GM12878 (cell line): Measurements from ENCODE around the gene GNB5. TPM values are rescaled to one million over a fixed set of nuclear protein-coding genes. Genes with fewer than 3 reads are reported as not detected.

Experiments
- ATAC-seq: fragments of 200-7000 bp; cut with Tn5 transposase; 3 replicates; pipeline ENCODE4 v1.9.1; 2020; ENCODE audit warnings: mild to moderate bottlenecking, moderate library complexity
- BruUV-seq: library from RNA; stranded (reverse); fragments of 400-500 nt; replicated peaks from 2 replicates; lab custom pipeline; 2021; lab: Mats Ljungman, UMichigan
- CTCF ChIA-PET: fragments of 300-600 bp; sonication (Branson Sonifier 250); formaldehyde crosslinking; extraction: SDS; loops from one replicate; lab custom pipeline; 2021; ENCODE audit warnings: inconsistent platforms; lab: Yijun Ruan, JAX
- POLR2A ChIA-PET: fragments of 350-600 bp; formaldehyde crosslinking; extraction: SDS; loops from one replicate; lab custom pipeline; 2021; ENCODE audit warnings: inconsistent platforms; lab: Charles Lee
- RAD21 ChIA-PET: fragments of 300-600 bp; sonication (Branson Sonifier 250); formaldehyde crosslinking; loops from one replicate; lab custom pipeline; 2023; ENCODE audit warnings: antibody characterized with exemption; ENCODE audit not compliant: unreplicated experiment; lab: Charles Lee
- SMC1A ChIA-PET: fragments of 300-600 bp; sonication (Branson Sonifier 250); formaldehyde crosslinking; loops from one replicate; lab custom pipeline; 2023; ENCODE audit not compliant: unreplicated experiment, uncharacterized antibody; lab: Charles Lee
- DNase-seq: peaks from one replicate; pipeline ENCODE4 v3.0.0-alpha.2; 2011; ENCODE audit warnings: low read depth, low spot score
- FAIRE-seq: peaks from 3 replicates; lab custom pipeline; 2011; peaks lifted over from hg19 to GRCh38; lab: Jason Lieb, UNC
- H2AFZ ChIP-seq: 2 replicates; pipeline ENCODE4 v1.6.0; 2011; ENCODE audit warnings: low read depth, low read length, control low read depth; ENCODE audit not compliant: control insufficient read depth
- H3K27ac ChIP-seq: 2 replicates; pipeline ENCODE4 v1.5.1; 2011; ENCODE audit warnings: control low read depth; ENCODE audit not compliant: control insufficient read depth, insufficient read depth
- H3K27me3 ChIP-seq, 2 experiments: replicated peaks in 1 of 2; 2 replicates each; pipeline versions ENCODE4 v1.6.0 to v1.6.1; 2011; ENCODE audit warnings: low read length in 1 of 2; ENCODE audit not compliant: control insufficient read depth in 2 of 2, insufficient read depth in 2 of 2
- H3K36me3 ChIP-seq, 2 experiments: 2 replicates each; pipeline ENCODE4 v1.5.1; 2011; ENCODE audit warnings: low read length in 1 of 2; ENCODE audit not compliant: control insufficient read depth in 2 of 2, insufficient read depth in 2 of 2
- H3K4me1 ChIP-seq: 2 replicates; pipeline ENCODE4 v1.6.1; 2011; ENCODE audit warnings: mild to moderate bottlenecking, low read length, moderate library complexity, mixed read lengths; ENCODE audit not compliant: control insufficient read depth, insufficient read depth
- H3K4me2 ChIP-seq: 2 replicates; pipeline ENCODE4 v1.6.0; 2011; ENCODE audit warnings: control low read depth; ENCODE audit not compliant: control insufficient read depth, insufficient read depth
- H3K4me3 ChIP-seq: fragments of 200-600 bp; sonication (generic); 2 replicates; pipeline ENCODE4 v1.5.1; 2016
- H3K79me2 ChIP-seq: 2 replicates; pipeline ENCODE4 v1.6.0; 2011; ENCODE audit warnings: low read length; ENCODE audit not compliant: control insufficient read depth, insufficient read depth
- H3K9ac ChIP-seq: 2 replicates; pipeline ENCODE4 v1.8.0; 2011; ENCODE audit warnings: low read length, control low read depth, mixed read lengths; ENCODE audit not compliant: control insufficient read depth, insufficient read depth
- H3K9me3 ChIP-seq: replicated peaks from 3 replicates; pipeline ENCODE4 v1.5.1; 2011; ENCODE audit warnings: mild to moderate bottlenecking, low read length; ENCODE audit not compliant: control insufficient read depth, insufficient read depth
- H4K20me1 ChIP-seq: 2 replicates; pipeline ENCODE4 v1.6.0; 2011; ENCODE audit not compliant: control insufficient read depth, insufficient read depth
- ASH2L ChIP-seq: fragments of 300-600, 200-600 bp; sonication (generic); IDR thresholded peaks from 2 replicates; pipeline ENCODE4 v1.6.1; 2017; ENCODE audit warnings: low read depth, mild to moderate bottlenecking, borderline replicate concordance
- GABPA ChIP-seq: IDR thresholded peaks from 2 replicates; pipeline ENCODE4 v1.6.1; 2014; ENCODE audit warnings: antibody characterized with exemption, low read depth, mild to moderate bottlenecking, inconsistent platforms
- HSF1 ChIP-seq: fragments of 150-350 bp; IDR thresholded peaks from 2 replicates; pipeline ENCODE4 v1.6.1; 2014; ENCODE audit warnings: mild to moderate bottlenecking, low read depth, low read length
- KLF5 ChIP-seq: fragments of 450-650 bp; IDR thresholded peaks from 2 replicates; pipeline ENCODE4 v1.6.1; 2014; ENCODE audit warnings: mild to moderate bottlenecking; ENCODE audit not compliant: partially characterized antibody
- MTA3 ChIP-seq: IDR thresholded peaks from 2 replicates; pipeline ENCODE4 v1.6.1; 2012; ENCODE audit warnings: low read length, inconsistent platforms, borderline replicate concordance
- NKRF ChIP-seq: fragments of 450-650 bp; conservative IDR thresholded peaks from 2 replicates; pipeline ENCODE4 v1.6.1; 2017; ENCODE audit warnings: mild to moderate bottlenecking, moderate library complexity
- NR2C2 ChIP-seq: IDR thresholded peaks from 2 replicates; pipeline ENCODE4 v1.6.1; 2011; ENCODE audit warnings: borderline replicate concordance, low read depth; ENCODE audit not compliant: control insufficient read depth, insufficient read length
- POLR2A ChIP-seq: IDR thresholded peaks from 2 replicates; pipeline ENCODE4 v1.6.1; 2011; ENCODE audit warnings: low read depth, mild to moderate bottlenecking, low read length
- RAD21 ChIP-seq: IDR thresholded peaks from 2 replicates; pipeline ENCODE4 v1.6.1; 2011; ENCODE audit warnings: mild to moderate bottlenecking, low read depth, low read length, moderate library complexity; ENCODE audit not compliant: insufficient read depth
- RUNX3 ChIP-seq: IDR thresholded peaks from 2 replicates; pipeline ENCODE4 v1.6.1; 2012; ENCODE audit warnings: low read length, inconsistent platforms
- SPI1 ChIP-seq: IDR thresholded peaks from 2 replicates; pipeline ENCODE4 v1.6.1; 2011; ENCODE audit warnings: low read depth, mild to moderate bottlenecking, low read length, moderate library complexity, borderline replicate concordance; ENCODE audit not compliant: insufficient read depth
- TCF7 ChIP-seq: IDR thresholded peaks from 2 replicates; pipeline ENCODE4 v1.6.1; 2014; ENCODE audit warnings: antibody characterized with exemption, borderline replicate concordance
- ZNF24 ChIP-seq: fragments of 450-650 bp; IDR thresholded peaks from 2 replicates; pipeline ENCODE4 v1.6.1; 2017; ENCODE audit warnings: antibody characterized with exemption, mild to moderate bottlenecking
- ZNF687 ChIP-seq: fragments of 450-650 bp; IDR thresholded peaks from 2 replicates; pipeline ENCODE4 v1.6.1; 2017; ENCODE audit warnings: mild to moderate bottlenecking, moderate library complexity
- WGBS: methylation state at CpG from one replicate; pipeline ENCODE4 v1.1.6; 2016; ENCODE audit warnings: low lambda C conversion rate; ENCODE audit not compliant: insufficient replicate concordance, insufficient coverage; ENCODE audit errors: missing lambda C conversion rate; 5-methylcytosine and 5-hydroxymethylcytosine counted together
- in situ Hi-C: fragments of 300-500 bp; cut with MboI; formaldehyde crosslinking; loops from 9 replicates; pipeline ENCODE4 v1.14.3; 2018; ENCODE audit warnings: mixed read lengths
- intact Hi-C: fragments of 100-400 bp; cut with micrococcal nuclease; formaldehyde crosslinking; loops from one replicate; pipeline ENCODE4 v1.14.2; 2022; ENCODE audit not compliant: unreplicated experiment
- polyA plus RNA-seq, 11 experiments: library from polyadenylated mRNA; depleted of rRNA in 4 of 11; unstranded in 6 of 11; stranded (reverse) in 5 of 11; fragments of >200 nt; fragmentation: Nextera tagmentation in 4 of 11; fragmentation: Illumina TruSeq in 1 of 11; extraction: Ambion mirVana in 4 of 11; extraction: Trizol in 1 of 11; gene quantifications; 1 replicate in 1 of 11; 2 replicates in 10 of 11; pipeline versions ENCODE4 v1.2.1 to v1.2.3, GENCODE V29; 2011 to 2016; ENCODE audit warnings: inconsistent platforms in 2 of 11, missing spikeins in 2 of 11, low read depth in 1 of 11
- total RNA-seq, 4 experiments: library from RNA; depleted of rRNA in 3 of 4; stranded (reverse); fragments of >200 nt in 3 of 4; fragmentation: Illumina TruSeq in 1 of 4; extraction: Trizol in 1 of 4; gene quantifications; 2 replicates each; pipeline versions ENCODE4 v1.2.1 to v1.2.3, GENCODE V29; 2013 to 2021

The GNB5 gene
- total and polyA plus RNA-seq, 10 of the 15 experiments (the other 5 are each of a cell fraction or from before 2014, with no cell fraction given): 2.4 to 25.9 (median 15.2) TPM

GRCh38 chr15:52234596-52235541, 43.7 kb upstream of the GNB5 start:
- in situ Hi-C loops: no loop called here
- H3K27ac ChIP-seq: peak overlapping the region; percentile 79
- POLR2A ChIA-PET: no interaction called here
- no peaks in the 10 kb centered on the region for H3K27me3 ChIP-seq
- peak overlapping the region; percentile 62 for H3K9ac ChIP-seq
- ATAC-seq (peak; percentile 43), FAIRE-seq (peak; percentile 80), DNase-seq (no peak)
- CTCF ChIA-PET: interaction anchor here (0.6 to 3.8 kb wide), 14 partner anchors 8 to 99 kb away, joined by 3 to 18 read pairs (median 6); no protein-coding TSS in a partner anchor
- H3K79me2 ChIP-seq: no peaks in the 10 kb centered on the region
- BruUV-seq: no TSS peak
- H3K9me3 ChIP-seq: no peaks in the 10 kb centered on the region
- peaks cover 43% of the 10 kb centered on the region for H3K4me1 ChIP-seq
- intact Hi-C loops: no loop called here
- no peak overlapping the region for H3K4me3 ChIP-seq
- peak overlapping the region; percentile 96 for H2AFZ ChIP-seq
- H3K36me3 ChIP-seq: no peaks in the 10 kb centered on the region
- peak overlapping the region; percentile 89 for H3K4me2 ChIP-seq
- RAD21 ChIA-PET: interaction anchor here (0.6 to 2.8 kb wide), 9 partner anchors 8 to 228 kb away, joined by 3 to 10 read pairs (median 4); no protein-coding TSS in a partner anchor
- TF ChIP-seq ZNF24: no peak
- no peak for TF ChIP-seq NKRF
- no peak for TF ChIP-seq KLF5
- TF ChIP-seq POLR2A: peak; percentile 61
- TF ChIP-seq ASH2L: no peak
- TF ChIP-seq RUNX3: 0 out of 2 replicates have a peak, but pooled peaks have one; percentile 20
- TF ChIP-seq RAD21: no peak
- no peak for TF ChIP-seq NR2C2
- TF ChIP-seq MTA3: no peak
- 0 out of 2 replicates have a peak, but pooled peaks have one; percentile 22 for TF ChIP-seq GABPA
- TF ChIP-seq SPI1: peak; percentile 44; the same call in 1 of the 2 replicates
- TF ChIP-seq HSF1: no peak
- no peak for TF ChIP-seq TCF7
- peak; percentile 46; the same call in 1 of the 2 replicates for TF ChIP-seq ZNF687
- TF ChIP-seq, all 136 proteins: peak for 5
- H4K20me1 ChIP-seq: no peaks in the 10 kb centered on the region
- WGBS: 2% methylated on average over 17 of the region's 17 CpGs
- SMC1A ChIA-PET: interaction anchor here (0.8 to 8.5 kb wide), 10 partner anchors 12 to 499 kb away, joined by 3 to 80 read pairs (median 4); no protein-coding TSS in a partner anchor
